ENCODE data around the gene MAD1L1. TPM values are rescaled to one million over a fixed set of nuclear protein-coding genes. Genes with fewer than 3 reads are reported as not detected.
"Not testable (repeated sequence)": the region's sequence is repeated elsewhere in the genome, so short reads cannot be mapped to it uniquely, and the experiment has no call there.

The MAD1L1 gene
- total and polyA plus RNA-seq, 2 of the 13 experiments (the other 11 are each of a cell fraction or from before 2014, with no cell fraction given) = 17.4 to 64.7 TPM

GRCh38 chr7:2269089-2269990 lies 36.6 kb upstream of the MAD1L1 start (continued):
- TF ChIP-seq SOX6, FOXP1 (IDR thresholded peaks at IDR 0.05): not testable (repeated sequence)
- peak; percentile 81 for TF ChIP-seq SOX6 (CRISPR knock-in tag; IDR thresholded peaks at IDR 0.05)
- TF ChIP-seq HNF4A (CRISPR knock-in tag; IDR thresholded peaks at IDR 0.05) = peak; percentile 36
- TF ChIP-seq FOXJ3 (CRISPR knock-in tag; IDR thresholded peaks at IDR 0.05; ENCODE audit: borderline replicate concordance) = peak; percentile 14; the same call in 1 of the 2 replicates
- TF ChIP-seq NCOA2 (CRISPR knock-in tag; IDR thresholded peaks at IDR 0.05) = 0 out of 2 replicates have a peak, but pooled peaks have one; percentile 20
- TF ChIP-seq ETV5 (CRISPR knock-in tag; IDR thresholded peaks at IDR 0.05; ENCODE audit: borderline replicate concordance) = peak; percentile 45; the same call in 1 of the 2 replicates
- peak; percentile 53 for TF ChIP-seq ZNF687 (CRISPR knock-in tag; IDR thresholded peaks at IDR 0.05)
- TF ChIP-seq SP5 (CRISPR knock-in tag; IDR thresholded peaks at IDR 0.05; ENCODE audit: borderline replicate concordance, low read depth) = peak; percentile 85
- peak; percentile 63; the same call in 1 of the 2 replicates for TF ChIP-seq ZNF512B (CRISPR knock-in tag; IDR thresholded peaks at IDR 0.05; ENCODE audit: borderline replicate concordance)
- peak; percentile 65; the same call in 1 of the 2 replicates for TF ChIP-seq SOX5 (CRISPR knock-in tag; IDR thresholded peaks at IDR 0.05; ENCODE audit: borderline replicate concordance)
- TF ChIP-seq FOXP1 (CRISPR knock-in tag; IDR thresholded peaks at IDR 0.05) = peak; percentile 49; the same call in 1 of the 2 replicates
- peak; percentile 86 for TF ChIP-seq ZNF652 (CRISPR knock-in tag; IDR thresholded peaks at IDR 0.05; ENCODE audit: borderline replicate concordance, low read depth)
- TF ChIP-seq BCL6 (CRISPR knock-in tag; IDR thresholded peaks at IDR 0.05) = peak; percentile 53
- TF ChIP-seq NR2F1 (CRISPR knock-in tag; IDR thresholded peaks at IDR 0.05) = 0 out of 4 replicates have a peak, but pooled peaks of 1 of the 2 experiments have one; percentile 11
- 0 out of 2 replicates have a peak, but pooled peaks have one; percentile 24 for TF ChIP-seq ZNF572 (CRISPR knock-in tag; IDR thresholded peaks at IDR 0.05)
- 0 out of 2 replicates have a peak, but pooled peaks have one; percentile 20 for TF ChIP-seq HDAC2 (CRISPR knock-in tag; IDR thresholded peaks at IDR 0.05)
- peak; percentile 39; the same call in 1 of the 2 replicates for TF ChIP-seq TBX2 (CRISPR knock-in tag; IDR thresholded peaks at IDR 0.05; ENCODE audit: borderline replicate concordance)

Measured in HepG2 (cell line).